Stimulated activated CD4-positive, alpha-beta T cell treated with anti-CD3 and anti-CD28 coated beads, Interleukin-1b, Interleukin-23, amount 100 ng/mL, for 4 hours (primary cell): ENCODE measurements around the gene STON1.
A peak's percentile ranks its signal among the peaks of the same experiment; 100 is the strongest.
"Not testable (repeated sequence)": the region's sequence is repeated elsewhere in the genome, so short reads cannot be mapped to it uniquely, and the experiment has no call there.

Experiments
- DNase-seq, 2 donors: peaks; one replicate each; pipeline ENCODE4 v3.0.0-alpha.2; 2020; ENCODE audit warnings: low read depth in 2 of 2

STON1 gene

DNA sequence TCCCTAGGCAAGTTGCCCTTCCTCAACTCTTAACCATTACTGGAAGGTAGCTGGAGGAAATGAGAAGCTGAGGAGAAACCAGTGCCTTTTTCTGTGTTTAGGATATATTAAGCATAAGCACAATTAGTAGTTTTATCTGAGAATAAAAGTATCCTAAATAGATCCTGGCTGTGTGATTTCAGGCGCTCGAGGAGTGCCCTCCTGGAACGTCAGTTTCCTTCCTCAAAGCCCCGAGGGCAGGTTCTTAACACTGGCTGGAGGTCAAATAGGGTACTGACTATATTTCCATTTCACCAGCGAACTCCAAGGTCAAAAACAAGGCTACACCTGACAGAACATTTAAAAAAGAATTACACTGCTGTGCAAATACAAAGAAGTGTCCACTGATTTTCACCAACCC lies 1.5 kb upstream of the STON1 start:
- DNase-seq: no peak

DNA sequence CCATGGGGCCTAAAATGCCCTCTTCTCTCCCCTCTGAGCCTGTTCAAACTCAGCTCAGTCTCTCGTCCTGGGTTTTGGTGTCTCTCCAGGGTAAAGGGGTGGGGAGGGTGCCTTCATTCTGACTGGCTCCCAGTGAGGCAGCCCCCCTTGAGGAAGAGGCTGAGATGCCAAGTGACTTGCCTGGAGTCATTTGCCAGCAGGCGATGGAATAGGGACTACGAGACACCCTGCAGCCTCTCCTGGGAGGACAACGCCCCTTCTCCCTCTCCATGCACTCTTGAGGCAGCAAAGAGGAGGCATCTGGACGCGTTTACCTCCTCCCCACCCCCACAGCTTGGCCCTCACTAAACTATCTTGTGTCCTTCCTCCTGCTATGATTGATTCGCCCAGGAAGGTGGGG lies 760 bp upstream of the STON1 start:
- no peak for DNase-seq

DNA sequence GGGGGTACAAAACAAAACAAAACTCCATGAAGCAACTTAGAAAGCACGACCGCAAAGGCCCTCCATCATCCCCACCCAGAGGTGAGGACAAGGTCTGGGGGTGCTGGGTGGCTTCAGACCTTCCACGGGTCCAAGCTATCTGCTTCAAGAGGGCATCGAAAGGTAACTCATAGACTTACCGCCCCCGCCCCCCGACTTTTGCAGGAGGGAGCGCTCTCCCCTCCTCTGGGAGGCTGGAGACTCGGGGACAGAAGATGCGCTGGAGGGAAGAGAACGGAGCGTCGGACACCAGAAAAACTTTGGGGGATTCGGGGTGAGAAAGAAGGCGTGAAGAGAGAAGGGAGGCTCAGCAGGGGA lies 300 bp upstream of the STON1 start:
- peak in 1 of 2 donors; percentile 12 for DNase-seq

DNA sequence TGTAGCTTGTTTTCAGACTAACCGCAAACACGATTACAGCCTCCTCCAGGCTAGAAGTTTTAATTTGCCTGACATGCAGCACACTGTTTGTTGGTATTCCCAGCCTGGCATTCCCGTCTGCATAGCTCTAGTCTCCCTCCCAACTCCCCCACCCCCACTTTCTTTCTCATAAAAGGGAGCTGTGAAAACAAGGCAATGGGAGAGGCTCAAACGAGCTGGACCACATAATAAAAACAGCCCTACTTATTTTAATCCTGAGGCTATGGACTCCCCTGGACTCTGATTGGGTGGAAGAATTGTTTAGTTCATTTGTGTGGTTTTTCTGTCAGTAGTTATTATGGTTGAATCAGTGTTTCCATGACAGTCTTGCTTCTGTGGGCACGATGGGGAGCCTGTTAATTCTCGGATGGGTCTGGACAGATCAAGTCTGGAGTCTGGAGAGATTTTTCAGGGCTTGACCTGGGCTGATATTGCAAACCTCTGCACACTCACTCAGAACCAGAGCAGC lies 1.2 kb downstream of the STON1 start:
- no peak for DNase-seq

DNA sequence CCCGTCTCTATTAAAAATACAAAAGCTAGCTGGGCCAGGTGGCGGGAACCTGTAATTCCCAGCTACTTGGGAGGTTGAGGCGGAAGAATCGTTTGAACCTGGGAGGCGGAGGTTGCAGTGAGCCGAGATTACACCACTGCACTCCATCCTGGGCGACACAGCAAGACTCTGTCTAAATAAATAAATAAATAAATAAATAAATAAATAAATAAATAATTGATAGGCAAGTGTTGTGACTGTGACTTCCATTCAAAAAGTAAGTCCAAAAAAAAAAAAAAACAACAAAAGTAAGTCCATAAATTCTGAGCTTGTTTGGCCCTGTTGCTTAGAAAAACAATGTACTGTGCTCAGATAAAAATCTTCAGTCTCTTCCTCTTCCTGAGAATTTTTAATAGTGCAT lies 2.2 kb downstream of the STON1 start:
- no peak for DNase-seq

DNA sequence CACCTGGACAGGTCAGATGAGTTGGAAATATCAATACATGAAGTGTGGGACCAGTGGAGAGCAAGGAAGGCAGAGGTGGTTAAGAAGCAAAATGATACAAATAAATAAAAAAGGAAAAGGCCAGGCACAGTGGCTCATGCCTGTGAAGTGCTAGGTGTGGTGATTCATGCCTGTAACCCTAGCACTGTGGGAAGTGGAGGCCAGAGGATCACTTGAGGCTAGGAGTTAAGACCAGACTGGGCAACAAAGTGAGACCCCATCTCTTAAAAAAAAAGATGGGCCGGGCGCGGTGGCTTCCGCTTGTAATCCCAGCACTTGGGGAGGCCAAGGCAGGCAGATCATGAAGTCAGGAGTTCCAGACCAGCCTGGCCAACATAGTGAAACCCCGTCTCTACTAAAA lies 2.9 kb downstream of the STON1 start:
- no peak for DNase-seq

DNA sequence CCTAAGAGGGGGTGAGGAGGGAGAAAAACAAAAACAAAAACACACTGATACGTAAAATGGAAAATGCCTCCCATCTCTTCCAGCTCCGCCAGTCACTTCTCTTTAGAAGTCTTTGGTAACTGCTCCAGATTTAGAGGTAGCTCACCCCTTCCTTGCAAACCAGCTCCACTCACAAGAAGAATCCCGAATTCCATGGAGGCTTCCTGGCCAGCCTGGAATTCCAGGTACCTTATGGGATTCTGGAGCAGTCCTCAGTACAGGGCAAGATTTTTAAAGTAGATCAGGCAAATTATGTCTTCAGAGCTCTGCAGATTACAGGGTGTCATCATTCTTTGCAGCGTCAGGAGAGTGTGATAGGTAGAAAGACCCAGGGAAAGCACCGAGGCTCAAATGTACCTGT lies 4.8 kb downstream of the STON1 start:
- no peak for DNase-seq

DNA sequence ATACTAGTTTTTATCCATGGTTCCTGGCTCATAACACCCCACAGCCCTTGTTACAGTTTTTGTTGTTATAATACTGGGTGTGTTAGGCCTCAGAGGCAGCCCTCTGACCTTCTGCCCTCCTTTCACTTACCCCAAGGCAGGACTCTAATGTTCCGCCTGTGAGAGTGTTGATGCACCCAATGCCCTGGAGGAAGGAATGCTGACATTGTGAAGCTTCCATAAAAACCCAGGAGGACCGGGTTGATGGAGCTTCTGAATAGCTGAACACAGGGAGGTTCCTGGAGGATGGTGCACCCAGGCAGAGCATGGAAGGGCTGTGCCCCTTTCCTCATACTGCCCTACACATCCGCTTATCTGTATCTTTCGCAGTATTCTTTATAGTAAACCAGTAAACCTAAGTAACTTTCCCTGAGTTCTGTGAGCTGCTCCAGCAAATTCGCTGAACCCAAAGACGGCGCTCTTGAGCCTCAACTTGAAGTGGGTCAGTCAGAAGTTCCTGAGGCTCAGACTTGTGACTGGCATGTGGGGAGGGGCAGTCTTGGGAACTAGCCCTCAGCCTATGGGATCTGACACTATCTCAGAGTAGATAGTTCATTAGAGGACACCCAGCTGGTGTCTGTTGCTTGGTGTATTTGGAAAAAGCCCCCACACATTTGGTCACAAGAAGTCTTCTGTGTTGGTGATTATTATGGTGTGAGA lies 10.4 kb downstream of the STON1 start:
- DNase-seq: no peak

DNA sequence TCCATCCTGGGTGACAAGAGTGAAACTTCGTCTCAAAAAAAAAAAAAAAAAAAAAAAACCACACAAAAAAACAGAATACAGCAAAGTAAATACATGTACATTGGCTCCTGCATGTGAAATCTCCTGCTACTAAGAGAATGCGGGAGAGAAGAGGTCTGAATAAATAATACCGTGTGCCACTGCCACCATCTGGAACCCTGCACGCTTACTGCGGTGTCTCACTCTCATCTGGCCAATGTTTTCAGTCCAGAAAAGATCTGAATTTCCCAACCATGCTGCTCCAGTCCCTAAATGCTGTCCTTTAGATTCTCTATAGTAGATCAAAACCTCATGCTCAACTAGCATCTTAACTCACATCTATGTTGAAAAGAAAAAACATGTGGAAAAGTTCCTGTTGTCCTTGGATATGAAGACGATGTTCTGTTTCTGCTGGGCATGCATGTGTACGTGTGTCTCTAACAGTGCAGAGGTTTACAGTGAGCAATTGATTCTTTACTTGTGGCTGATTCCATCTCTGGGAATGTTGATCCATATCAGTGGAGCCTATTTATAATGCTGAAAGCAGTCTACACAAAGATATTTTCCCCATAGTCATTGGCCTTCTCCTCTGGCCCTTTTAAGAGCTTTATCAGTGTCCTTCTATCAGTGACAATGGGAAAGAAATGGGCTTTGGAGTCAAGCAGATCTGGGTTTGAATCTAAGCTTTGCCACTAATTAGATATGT lies 11.9 kb downstream of the STON1 start:
- DNase-seq: no peak

DNA sequence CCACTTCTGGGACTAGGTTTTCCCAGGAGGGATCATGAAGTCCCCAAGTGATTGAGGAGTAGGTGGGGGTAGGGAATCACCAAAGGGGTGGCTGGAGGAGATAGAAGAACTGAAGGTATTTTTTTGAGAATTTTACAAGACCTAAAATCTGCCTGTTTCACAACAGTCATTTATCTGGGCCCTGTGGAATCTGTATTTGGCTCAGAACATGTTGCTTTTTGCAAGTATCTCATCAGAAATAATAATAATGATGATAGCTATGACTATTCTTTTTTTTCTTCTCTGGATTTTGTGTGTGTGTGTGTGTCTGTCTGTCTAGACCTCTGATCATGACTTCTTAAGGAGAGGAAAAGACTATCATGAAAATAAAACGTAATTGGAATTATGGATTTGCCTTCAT lies 13.9 kb downstream of the STON1 start:
- DNase-seq: no peak

DNA sequence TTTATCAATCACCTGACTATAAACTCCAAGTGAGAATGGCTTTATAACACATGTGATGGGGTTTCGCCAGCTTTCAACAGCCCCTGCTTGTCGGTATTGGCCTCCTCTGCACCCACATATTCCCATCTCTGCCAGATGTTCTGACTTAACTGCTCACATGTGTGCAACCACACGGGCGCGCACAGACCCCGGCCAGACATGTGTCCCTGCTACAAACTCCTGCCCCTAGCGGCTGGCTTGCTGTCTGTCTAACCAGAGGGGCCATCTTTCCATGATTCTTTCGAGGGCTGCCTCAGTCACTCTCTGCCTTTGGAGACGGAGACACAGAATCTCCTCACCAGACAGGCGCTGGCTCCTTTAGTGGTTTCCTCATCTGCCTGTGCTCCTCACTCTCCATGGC lies 15.3 kb downstream of the STON1 start:
- DNase-seq: no peak

DNA sequence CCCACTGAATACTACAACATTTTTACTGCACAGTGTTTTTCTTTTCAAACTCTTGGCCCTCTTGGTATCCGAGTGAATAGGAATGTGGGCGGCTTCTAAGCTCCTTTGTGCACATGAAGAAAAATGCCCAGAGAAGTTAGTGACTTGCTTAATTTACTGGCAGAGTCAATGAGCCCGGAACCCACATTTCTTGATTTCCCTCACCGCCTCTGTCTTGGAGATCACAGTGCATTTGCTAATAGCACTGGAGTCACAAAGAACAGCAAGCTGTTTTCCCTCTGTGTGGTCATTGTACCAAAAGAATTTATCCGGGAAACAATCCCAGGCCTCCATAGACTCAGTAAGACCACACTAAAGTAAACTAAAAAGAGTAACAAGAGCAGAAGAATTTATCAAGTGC lies 18.9 kb downstream of the STON1 start:
- DNase-seq: no peak

DNA sequence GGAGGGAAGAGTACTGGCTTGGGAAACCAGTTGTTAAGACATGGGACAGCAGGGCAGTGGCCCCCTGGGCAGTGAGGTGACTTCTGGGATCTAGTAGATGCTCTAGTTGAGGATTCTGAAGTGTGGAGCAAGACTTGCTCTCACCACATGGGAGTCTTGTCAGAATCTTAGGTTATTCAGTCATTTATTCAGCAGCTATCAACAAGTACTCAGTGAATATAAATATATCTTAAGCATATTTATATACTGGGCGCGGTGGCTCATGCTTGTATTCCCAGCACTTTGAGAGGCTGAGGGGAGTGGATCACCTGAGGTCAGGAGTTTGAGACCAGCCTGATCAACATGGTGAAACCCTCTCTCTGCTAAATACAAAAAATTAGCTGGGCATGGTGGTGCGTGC lies 20.0 kb downstream of the STON1 start:
- no peak for DNase-seq

DNA sequence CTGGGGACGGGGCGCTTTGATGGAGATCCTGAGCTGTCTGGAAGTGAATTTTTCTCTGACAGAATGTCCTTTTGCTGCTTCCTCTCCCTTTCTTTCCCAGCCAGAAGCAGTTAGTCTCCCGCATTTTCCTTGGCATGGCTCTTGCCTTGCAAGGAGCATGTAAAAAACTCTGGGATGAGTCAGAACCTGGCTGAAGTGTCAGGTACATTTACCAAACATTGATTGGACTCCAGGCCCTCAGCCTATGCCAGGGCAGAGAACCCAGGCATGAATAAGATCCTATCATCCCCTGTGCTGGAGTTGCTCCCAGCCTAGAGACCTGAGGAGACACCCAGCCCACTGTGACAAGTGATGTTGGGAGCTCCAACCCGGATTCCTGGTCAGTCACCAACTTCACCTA lies 21.6 kb downstream of the STON1 start:
- DNase-seq: no peak

DNA sequence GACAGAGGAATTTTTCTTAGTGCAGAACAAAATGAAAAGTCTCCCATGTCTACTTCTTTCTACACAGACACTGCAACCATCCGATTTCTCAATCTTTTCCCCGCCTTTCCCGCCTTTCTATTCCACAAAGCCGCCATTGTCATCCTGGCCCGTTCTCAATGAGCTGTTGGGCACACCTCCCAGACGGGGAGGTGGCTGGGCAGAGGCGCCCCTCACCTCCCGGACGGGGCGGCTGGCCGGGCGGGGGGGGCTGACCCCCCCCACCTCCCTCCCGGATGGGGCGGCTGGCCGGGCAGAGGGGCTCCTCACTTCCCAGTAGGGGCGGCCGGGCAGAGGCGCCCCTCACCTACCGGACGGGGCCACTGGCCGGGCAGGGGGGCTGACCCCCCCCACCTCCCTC lies 25.1 kb downstream of the STON1 start:
- not testable (repeated sequence) for DNase-seq

DNA sequence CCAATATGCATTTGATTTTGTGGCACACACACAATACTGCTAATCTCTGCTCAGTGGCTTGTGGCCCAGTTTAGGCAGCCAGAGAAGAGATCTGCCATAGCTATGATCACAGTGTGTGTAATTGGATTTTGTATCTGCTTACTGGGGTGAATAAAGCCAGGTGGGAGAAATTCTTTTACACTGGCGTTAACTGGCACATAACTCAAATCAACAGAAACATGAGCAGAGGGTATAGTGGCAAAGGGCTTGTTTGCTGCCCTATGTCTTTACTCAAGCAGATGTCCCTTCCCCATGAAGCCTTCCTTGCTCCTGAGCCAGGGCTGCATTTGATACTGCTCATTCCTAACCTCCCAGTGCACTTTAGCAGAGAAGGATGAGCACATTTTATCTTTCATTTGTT lies 28.5 kb downstream of the STON1 start:
- DNase-seq: no peak

DNA sequence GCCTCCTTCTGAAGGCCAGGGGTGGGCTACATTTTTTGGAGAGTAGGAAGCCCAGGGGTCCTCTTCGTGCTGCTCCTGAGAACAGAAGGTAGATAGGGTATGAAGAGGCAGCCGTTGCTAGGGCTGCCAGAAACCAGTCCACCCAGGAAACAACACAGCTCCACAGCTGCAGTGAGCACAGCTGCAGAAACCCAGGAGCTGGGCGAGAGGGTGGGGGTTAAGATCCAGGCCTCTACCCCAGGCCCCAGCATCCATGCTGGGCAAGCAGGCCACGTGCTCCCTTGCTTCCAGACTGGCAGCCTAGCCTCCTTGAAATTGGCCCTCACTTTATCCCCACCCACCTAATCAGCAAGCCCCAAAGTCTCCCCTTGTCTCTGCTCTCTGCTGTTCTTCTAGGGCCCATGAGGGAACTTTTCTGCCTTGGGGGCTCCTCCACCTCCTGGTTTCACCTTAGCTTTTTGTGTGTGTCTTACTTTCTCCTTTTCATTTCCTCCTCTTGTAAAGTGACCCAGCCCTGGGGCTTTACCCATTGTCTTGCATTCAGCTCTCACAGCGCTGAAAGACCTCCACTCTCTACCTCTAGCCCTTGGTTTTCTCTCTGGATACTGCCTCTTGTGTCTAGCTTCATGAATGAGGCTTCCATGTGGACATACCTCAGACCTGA lies 30.7 kb downstream of the STON1 start:
- no peak for DNase-seq

DNA sequence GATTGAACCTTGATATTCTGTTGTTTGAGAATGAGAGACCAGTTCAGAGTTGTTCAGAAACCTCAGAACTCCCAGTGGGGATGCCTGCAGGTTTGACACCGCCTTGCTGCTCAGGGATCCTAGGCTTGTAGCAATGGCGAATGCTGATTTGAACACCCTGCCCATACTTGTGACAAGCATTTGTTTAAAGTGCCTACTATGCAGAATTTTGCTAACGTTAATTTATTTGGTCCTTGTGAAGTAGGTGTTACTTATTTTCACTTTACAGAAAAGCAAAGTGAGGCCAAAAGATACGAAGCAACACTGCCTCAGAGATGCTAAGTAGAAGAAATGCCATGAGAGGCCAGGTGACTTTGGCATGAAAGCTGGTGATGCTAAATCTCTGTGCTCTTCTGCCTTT lies 32.3 kb downstream of the STON1 start:
- DNase-seq: no peak

DNA sequence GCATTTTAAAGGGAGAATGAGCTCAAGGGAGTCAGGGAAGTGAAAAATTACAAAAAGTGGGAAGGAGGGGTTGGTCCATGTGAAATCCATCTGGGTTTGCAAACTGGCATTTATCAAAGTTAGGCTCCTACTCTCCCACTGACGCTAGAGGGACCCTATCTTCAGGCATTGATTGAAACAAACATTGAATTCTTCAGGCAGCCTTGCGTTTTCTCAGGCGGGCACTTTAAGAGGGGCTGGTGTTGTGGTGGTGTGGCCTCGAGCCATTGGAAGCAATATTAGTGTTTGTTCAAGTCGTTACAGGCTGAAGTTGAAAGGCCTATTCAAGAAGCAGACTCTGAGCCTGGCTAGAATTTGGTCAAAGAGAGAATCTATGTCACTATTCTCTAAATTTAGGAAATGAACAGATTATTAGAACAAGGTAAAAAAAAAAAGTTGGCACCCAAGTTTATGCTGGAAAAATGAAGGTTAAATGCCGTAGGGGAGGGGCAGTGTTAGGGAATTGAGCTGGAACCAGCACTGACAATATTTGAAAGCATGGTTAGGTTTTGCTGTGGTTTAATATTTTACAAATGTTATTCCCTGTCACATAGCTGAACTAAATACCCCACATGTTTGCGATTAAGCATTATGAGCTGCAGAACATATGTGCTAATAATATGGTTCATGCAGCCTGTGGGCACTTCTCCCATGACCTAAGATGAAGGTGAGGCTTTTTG lies 36.8 kb downstream of the STON1 start:
- DNase-seq: no peak

DNA sequence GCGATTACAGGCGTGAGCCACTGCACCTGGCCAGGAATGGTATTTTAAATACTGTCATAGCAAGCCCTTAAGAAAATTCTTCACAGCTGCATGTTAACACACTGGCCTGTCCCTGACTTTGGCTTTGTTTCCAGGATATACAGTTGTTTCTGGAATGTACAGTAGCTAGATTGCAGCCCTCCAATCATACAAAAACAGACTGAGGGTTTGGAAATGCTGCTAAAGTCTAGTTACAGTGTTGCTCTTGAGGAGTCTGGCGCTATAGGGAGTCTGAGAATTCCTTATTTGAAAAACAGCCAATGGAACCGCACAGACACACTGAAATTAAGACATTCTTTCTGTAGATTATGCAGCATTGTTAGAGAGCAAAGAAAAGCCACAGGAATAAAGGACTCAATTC lies 37.7 kb downstream of the STON1 start:
- no peak for DNase-seq

DNA sequence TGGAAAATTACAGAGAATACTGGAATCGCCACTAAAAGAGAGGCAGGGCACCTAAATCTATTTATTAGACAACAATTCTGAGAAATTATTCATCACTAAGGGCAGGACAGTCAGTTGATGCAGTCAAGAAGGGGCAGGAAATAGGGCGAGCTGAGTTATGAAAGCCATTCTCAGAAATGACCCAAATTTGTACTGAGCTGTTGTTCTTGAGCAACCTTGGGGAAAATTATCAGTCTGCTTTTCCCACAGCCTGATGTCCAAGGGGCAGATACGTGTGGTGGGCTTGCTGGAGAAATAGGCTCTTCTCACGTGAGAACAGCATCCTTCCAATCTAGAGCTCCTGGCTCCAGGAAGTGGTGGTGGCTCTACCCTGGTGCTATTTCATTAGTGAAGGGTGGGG lies 38.6 kb downstream of the STON1 start:
- no peak for DNase-seq

DNA sequence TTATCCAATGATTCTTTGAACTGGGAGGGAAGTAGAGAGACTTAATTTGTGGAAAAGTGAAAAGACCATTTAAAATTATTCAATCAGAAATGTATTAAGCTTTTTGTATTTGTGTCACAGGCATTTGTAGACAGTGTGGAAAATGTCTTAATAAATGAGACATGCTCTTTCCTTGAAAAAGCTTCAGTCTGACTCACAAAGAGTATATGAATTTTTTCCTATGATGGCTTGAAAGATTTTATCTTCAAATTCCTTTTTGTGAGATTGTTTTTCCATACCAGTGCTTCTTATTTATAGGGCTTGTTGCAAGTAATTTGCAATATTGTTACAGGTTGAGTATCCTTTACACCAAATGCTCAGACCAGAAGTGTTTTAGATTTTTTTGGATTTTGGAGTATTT lies 39.5 kb downstream of the STON1 start:
- DNase-seq: no peak
